GM20431 (cell line): ENCODE measurements around the gene RAD51B.
"Not testable (repeated sequence)": the region's sequence is repeated elsewhere in the genome, so short reads cannot be mapped to it uniquely, and the experiment has no call there.

Source experiments
- in situ Hi-C: fragments of 300-500 bp; cut with MseI, MboI; formaldehyde crosslinking; loops from one replicate; pipeline ENCODE4 v1.15.0; 2020; ENCODE audit warnings: low sequenced_read_pairs; ENCODE audit not compliant: unreplicated experiment

The RAD51B gene

DNA sequence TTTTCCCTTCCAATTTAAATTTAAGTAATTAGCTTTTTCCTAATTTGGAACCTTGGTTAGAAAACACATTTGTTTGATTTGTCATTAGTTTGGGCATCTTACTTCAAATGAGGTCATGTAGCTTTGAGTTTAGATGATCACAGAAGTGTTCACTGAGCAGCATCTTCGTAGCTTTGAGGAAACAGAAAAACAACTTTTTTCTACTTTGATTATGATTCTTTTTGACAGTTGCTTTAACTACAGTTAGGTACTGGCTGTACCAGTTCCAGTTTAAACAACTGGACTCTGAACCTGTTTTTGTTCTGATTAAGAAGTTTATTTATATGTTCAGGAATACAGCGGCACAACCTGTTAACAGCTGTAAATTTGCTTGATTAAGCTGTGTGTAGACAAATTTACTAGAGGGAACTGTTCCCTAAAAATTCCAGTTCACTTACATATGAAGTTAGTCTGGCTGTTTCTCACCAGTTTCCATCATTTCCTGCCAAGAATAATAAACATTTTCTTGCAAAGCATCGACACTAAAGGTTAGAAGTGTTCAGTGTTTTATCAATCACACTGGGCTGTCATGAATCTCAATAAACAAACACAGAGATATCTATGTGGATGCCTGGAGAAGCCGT is 191.9 kb downstream of the RAD51B start:
- in situ Hi-C loops = no loop called here

DNA sequence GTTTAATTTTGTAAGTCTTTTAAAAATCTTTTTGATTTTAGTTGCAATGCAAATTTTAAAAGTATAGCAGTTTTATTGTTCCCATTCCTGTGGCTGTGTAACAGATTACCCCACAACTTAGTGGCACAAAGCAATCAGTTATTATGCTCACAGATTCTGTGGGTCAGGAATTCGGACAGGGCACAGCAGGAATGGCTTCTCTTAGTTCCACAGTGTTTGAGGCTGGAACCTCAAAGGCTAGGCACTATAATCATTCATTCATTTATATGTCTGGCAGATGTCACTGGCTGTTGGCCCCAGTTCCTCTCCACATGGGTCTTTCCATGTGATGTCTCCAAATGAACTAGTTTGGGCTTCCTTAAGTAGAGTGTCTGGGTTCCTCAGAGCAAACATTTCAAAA is 193.3 kb downstream of the RAD51B start:
- in situ Hi-C loops = no loop called here

DNA sequence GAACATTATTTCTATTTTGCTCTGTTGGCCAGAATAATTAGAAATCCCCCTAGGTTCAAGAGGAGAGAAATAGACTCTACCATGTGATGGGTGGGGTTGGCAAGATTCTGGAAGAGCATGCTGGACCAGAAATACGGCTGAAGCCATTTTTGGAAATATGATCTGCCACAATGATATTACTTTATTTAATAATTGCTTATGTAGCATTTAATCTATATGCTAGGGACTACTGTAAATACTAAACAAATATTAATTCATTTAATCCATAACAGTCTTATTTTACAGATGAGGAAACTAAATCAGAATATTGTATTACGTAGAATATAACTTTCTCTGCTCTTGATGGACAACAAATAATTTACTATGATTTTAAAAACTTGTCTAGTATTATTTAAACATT is 193.7 kb downstream of the RAD51B start:
- in situ Hi-C loops = no loop called here

DNA sequence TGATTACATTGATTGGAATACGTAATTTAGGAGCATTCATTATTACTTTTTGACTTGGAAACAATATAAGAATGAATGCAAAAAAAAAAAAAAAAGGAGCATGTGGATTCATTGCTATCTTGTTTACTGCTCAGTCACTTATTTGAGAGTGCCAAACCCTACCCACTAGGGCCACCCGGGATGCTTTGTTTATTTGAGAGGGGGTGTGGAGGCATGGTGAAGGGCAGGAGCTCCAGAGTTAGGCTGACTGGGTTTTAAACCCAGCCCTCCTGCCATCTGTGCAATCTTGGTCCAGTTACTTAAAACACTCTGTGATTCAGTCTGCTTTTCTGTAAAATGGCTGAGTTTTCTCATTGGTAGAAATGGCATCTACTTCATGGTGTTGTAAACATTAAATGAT is 195.2 kb downstream of the RAD51B start:
- in situ Hi-C loops = no loop called here

DNA sequence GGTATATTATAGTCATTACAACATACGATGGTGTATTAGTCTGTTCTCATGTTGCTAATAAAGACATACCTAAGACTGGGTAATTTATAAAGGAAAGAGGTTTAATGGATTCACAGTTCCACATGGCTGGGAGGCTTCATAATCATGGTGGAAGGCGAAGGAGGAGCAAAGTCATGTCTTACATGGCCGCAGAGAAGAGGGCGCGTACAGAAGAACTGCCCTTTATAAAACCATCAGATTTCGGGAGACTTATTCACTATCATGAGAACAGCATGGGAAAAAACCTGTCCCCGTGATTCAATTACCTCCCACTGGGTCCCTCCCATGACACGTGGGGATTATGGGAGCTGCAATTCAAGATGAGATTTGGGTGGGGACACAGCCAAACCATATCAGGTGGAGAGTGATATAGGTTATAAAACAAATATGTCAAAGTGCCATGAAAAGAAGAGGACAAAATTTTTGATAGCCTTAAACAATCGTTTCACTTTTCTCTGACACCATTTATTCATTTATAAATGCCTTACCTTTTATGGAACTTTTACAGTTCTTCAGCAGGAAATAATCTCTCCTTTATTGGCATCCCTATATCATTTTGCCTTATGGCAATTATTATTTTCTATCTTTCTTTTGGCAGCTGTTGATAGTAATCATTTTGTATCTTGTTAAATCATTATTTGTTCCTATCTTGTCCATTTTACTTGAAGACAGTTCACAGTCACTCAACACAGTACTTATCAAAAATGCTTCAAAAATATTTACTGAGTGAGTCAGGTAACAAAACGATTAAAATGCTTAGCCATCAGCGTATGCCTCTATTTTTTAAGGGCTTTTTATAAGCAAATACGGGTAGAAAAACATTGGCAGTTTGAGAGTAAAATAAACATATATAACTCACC is 196.0 kb downstream of the RAD51B start:
- in situ Hi-C loops = no loop called here

DNA sequence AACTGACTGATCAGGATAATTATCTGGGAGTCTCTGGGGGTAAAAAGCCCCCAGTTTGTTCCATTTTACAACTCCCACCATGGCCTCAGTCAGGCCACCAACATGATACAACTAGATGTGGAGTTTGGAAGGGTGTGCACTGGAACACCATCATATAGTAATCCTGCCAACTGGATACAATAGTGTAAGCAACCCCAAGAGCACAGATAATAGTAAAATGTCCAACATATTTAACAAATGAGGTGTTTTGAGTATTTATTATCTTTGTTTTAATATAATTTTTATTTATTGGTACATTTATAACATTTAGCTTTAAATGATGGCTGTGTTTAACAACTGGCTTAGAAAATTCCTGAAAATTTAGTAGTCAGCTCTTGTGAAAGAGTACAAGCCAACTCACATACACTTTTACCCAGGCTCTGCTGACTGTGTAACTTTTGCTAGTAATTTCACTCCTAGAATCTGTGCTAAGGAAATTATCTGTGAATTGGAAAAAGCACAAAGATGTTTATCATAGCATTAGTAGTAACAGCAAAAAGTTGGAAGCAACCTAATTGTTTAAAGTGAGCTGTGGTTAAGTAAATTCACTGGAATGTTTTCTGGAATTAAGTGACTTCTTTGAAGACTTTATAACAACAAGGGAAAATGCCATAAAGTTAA is 196.8 kb downstream of the RAD51B start:
- in situ Hi-C loops = no loop called here

DNA sequence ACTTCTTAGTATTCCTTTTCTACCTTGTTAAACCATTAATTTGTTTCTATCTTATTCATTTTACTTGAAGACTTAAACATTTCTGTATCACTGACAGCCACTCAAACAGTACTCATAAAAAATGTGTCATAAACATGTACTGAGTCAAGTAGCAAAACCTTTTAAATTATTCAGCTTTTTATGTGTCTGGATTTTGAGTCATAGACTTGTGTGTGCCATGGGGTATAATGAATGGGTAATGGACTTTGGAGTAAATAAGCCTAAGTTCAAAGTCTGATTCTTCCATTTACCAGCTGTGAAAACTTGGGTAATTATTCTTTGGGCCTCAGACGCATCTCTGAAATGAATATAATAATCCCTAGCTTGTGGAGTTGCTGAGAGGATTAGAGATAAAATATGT is 199.0 kb downstream of the RAD51B start:
- in situ Hi-C loops = no loop called here

DNA sequence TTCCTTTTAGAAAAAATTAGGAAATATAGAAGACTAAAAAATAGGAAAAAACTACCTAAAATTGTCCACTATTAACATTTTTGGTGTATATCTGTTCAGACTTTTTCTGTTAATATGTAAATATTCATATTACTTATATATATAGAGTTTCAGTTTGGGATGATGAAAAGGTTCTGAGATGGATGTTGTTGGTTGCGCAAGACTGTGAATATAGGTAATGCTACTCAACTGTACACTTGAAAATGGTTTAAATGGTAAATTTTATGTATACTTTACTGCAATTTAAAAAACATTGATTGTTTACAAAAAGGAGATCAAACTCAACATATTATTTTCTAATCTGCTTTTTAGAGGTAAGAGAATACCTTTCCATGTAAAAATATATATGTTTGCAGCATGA is 200.9 kb downstream of the RAD51B start:
- in situ Hi-C loops = no loop called here

DNA sequence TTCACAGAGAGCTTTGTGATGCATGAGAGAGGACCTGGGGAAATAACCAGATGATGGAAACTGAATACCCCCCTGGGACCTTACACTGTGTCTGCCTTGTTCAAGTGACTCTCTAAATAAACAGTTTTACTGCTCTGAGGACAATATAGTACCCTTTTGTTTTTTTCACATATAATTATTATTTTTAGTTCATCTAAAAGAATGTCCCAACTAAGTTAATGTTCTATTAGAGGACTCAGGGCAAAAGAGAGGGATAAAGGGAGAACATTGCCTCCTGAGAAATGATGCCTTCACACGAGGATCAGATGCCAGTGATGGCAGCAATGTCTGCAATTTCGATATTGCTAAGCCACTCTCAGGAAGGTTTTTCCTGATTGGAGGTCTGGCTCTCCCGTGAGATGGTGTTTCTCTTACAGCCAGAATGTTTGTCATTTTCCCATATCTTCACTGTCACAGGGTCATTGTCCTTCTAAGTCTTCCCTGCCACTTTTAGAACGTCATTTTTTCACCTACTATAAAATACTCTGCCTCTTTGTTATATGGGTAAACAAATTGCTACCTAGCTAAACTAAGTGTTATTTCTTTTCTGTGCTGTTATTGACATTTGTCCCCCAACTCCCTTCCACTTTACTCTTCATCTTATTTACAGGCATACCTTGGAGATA is 201.6 kb downstream of the RAD51B start:
- in situ Hi-C loops = no loop called here

DNA sequence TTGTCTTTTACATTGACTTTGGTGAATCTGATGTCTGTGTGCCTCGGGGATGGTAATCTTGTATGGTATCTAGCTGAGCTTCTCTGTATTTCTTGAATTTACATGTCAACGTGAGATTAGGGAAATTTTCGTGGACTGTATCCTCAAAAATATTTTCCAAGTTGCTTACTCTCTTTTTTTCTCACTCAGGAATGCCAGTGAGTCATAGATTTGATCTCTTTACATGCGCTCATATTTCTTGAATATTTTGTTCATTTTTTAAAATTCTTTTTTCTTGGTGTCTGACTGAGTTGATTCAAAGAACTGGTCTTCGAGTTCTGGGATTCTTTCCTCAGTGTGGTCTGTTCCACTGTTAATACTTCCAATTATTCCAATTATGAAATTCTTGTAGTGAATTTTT is 207.7 kb downstream of the RAD51B start:
- in situ Hi-C loops = no loop called here

DNA sequence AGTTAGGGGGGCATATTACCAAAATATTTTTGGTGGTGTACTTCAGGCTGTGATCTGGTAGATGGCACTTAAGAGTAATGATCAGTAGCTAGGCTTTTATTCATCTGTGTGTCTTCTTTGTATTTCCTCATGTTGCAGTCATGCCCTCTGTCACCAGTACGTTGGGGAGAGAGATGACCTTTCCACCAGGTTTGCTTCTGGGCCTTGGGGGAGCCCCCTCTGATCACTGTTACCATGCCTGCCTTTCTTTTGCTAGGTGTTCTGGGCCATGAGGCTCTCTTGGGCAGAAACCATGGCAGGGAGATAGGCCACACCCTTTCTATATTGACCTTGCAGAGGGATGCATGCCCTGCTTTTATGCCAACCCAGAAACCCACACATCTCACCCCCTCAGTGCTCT is 208.5 kb downstream of the RAD51B start:
- in situ Hi-C loops = no loop called here

DNA sequence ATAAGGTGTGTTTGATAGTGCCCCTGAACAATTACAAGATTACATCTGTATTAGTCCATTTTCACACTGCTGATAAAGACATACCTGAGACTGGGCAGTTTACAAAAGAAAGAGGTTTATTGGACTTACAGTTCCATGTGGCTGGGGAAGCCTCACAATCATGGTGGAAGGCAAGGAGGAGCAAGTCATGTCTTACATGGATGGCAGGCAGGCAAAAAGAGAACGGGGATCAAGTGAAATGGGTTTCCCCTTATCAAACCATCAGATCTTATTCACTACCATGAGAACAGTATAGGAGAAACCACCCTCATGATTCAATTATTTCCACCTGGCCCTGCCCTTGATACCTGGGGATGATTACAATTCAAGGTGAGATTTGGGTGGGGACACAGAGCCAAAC is 211.4 kb downstream of the RAD51B start:
- in situ Hi-C loops = not testable (repeated sequence)

DNA sequence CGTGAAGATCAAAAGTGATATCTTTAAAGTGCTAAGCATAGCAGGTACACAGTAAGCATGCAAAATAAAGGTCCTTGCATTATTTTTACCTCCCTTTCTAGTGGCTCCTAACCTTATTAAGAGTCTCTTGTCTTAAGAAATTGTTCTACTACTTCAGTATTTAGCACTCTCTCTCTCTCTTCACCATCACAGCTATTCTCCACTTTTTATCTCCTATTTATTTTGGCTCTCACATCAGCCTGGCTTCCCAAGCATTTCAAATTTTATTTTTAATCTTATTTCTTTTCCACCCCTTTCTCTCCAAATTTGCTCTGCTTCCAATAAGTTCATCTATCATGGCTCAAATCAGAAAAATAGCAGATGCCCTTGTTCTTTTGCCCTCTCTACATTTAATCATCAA is 212.6 kb downstream of the RAD51B start:
- in situ Hi-C loops = no loop called here

DNA sequence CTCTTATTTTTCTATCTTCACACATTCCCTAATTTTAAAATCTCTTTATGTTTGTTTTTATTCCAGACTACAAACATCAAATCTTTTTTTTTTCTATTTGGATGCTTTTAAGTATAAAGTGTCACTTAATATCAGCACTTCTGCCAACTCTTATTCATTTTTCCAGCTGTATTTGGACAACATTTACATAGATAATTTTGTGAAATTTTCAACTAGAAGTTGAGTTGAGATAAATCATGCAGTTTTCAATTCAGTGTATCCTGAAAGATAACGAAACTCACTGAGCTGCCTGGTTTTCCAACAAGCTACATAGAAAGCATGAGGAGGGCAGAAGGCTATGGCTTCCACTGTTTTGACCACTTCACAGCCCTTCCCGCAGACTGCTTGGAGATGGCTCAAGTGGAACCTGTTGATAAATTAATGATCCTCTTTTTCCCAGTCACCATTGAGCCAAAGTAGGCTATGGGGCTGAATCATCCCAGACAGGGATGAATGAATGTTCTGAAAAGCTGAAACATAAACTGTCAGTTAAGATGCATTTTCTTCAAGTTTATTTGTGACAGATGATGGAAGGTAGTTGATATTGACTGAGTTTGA is 213.9 kb downstream of the RAD51B start:
- in situ Hi-C loops = no loop called here

DNA sequence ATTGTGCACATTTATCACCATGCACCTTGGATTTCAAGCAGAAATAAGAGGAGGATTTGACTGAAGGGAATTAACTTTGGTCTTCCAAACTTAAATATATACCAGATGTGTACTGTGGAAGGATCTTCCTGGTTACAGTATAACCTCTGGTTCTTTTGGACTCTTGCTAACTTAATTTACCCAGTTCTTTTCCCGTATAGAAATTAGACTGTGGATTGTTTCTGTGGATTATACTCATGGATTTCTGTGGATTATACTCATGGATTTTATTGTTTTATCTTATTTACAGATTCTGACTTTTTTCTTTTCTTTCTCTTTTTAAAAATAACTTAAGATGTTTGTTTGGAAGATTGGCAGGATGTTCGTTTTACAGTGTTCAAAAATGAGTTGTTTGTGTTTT is 215.3 kb downstream of the RAD51B start:
- in situ Hi-C loops = no loop called here

DNA sequence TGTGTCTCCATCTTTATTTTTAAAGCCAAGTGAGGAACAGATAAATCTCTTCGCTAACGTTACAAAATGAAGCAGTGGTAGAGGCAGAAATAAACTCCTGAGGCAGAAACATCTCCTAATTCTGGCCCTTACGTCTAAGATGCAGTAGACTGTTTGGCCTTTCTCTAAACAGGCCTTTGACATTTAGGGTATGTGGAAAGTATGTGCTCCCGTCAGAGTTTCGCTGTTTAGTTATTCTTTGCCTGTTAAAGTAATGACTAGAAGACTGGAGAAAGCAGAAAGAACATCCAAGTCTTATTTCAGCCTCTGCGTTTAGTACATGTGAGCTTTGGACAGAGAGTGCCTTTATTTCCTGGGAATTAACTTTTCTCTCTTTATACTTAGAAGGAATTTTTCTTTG is 216.6 kb downstream of the RAD51B start:
- in situ Hi-C loops = no loop called here

DNA sequence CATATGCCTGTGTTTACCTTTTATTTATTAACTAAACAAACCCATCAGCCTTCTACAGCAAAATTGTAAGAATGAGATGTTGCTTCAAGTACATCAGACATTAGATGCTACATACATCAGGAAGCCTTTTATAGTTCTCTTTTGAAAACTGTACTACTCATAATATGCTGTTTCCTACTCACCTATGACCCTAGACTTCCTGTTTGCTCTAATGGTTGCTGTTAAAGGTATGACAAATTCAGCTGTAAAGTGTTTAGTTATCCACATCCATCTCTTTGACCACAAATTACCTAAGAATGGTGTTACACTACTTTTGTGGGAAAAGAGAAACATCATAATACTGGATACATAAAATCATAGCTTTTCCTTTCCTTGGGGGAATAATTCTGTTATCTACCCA is 220.0 kb downstream of the RAD51B start:
- in situ Hi-C loops = no loop called here

DNA sequence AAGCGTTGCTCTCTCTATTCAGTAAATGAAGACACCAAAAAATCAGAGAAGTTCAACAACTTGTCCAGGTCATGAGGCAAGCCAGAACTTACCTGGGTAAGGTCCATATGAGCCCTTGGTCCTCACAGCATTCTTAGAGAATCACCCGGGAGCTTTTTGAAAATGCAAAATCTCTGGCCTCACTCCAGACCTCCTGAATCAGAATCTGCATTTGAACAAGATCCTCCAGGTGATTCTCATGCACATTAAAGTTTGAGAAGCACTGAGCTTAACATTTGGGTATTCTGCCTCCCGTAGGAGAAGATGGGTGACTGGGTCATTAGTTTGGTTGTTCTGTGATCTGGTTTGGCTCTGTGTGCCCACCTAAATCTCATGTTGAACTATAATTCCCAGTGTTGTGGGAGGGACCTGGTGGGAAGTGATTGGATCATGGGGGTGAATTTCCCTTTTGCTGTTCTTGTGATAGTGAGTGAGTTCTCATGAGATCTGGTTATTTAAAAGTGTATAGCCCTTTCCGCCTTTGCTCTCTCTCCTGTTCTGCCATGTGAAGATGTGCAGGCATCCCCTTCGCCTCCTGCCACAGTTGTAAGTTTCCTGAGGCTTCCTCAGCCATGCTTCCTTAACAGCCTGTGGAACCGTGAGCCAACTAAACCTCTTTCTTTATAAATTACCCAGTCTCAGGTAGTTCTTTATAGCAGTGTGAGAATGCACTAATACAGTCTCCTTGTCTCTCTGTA is 221.2 kb downstream of the RAD51B start:
- in situ Hi-C loops = no loop called here

DNA sequence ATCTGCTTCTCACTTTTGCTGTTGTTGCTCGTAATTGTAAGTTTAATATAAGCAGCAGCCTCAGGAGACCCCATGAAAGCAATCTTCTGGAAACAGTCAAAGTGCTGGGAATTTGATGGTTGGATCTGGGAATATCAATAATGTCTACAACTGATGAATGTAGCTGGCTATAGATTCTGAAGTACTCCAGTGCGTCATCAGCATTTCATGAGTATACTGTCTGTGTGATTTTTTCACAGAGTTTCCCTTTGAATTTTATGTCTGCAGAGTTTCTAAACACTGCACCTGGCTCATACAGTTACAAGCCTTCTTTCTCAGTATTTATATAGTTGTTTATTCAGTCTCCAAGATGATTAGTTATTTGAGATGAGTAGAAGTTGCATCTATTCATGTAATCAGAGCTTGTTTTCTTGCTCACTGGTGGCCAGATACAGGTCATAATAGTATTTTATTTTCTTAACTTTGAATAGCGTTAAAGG is 222.3 kb downstream of the RAD51B start:
- in situ Hi-C loops = no loop called here
